DOHH2 (cell line): ENCODE data around the gene AHRR.

Experiments
- CTCF ChIP-seq: fragments of 200-600 bp; sonication (generic); IDR thresholded peaks from one replicate; pipeline ENCODE4 v1.5.1; 2014; ENCODE audit warnings: antibody characterized with exemption, mild to moderate bottlenecking, low read depth, low read length; ENCODE audit not compliant: poor library complexity, severe bottlenecking
- EZH2phosphoT487 ChIP-seq: fragments of 200-600 bp; sonication (generic); IDR thresholded peaks from 2 replicates; pipeline ENCODE4 v1.6.1; 2017; ENCODE audit warnings: borderline replicate concordance, mild to moderate bottlenecking, antibody characterized with exemption, low read length, moderate library complexity, mixed read lengths

DNA sequence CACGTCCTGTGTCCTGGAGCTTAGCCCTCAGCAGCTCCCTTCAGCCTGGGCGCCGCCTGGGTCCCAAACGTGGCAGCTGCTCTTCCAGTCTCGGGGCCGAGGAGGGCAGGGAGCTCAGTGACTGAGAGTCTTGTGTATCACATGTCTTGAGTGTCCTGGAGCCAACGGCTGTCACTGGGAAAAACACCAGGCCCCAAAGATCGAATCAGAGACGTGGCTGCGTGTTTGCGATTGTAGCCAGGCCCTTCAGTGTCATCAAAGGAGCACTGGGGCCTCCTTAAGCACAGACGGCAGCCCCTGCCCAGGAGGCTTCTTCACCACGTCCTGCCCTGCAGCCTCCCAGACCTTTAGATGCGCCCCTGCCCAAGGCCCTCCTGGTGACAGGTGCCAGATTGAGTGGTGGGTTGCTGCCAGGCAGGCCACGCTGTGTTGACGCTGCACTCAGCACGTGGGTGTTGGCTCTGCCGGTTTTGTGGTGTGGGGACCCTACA lies 115.8 kb downstream of the AHRR start:
- TF ChIP-seq CTCF (no peak), EZH2phosphoT487 (no peak)
